MM.1S (cell line): ENCODE results near the gene SURF6.
"Not testable (repeated sequence)": the region's sequence is repeated elsewhere in the genome, so short reads cannot be mapped to it uniquely, and the experiment has no call there.

Source experiments
- CTCF ChIP-seq: fragments of 300-600 bp; sonication (generic); IDR thresholded peaks from 2 replicates; pipeline ENCODE4 v1.5.1; 2016; ENCODE audit warnings: antibody characterized with exemption, low read length, mixed read lengths
- EZH2phosphoT487 ChIP-seq: fragments of 300-600 bp; sonication (generic); IDR thresholded peaks from 2 replicates; pipeline ENCODE4 v1.6.1; 2018; ENCODE audit warnings: antibody characterized with exemption, low read length

GRCh38 chr9:133377280-133377679 lies 41.3 kb upstream of the SURF6 start:
- not testable (repeated sequence) for TF ChIP-seq CTCF, EZH2phosphoT487
